Caco-2 (cell line): Measurements from ENCODE around the gene STAT4. TPM values are rescaled to one million over a fixed set of nuclear protein-coding genes. Genes with fewer than 3 reads are reported as not detected.

Experiments
- BruUV-seq: library from RNA; stranded (reverse); fragments of 400-500 nt; replicated peaks from 2 replicates; lab custom pipeline; 2021; lab: Mats Ljungman, UMichigan
- CTCF ChIA-PET: fragments of 300-600 bp; sonication (Branson Sonifier 250); formaldehyde crosslinking; loops from one replicate; lab custom pipeline; 2022; ENCODE audit warnings: antibody characterized with exemption; lab: Charles Lee
- POLR2A ChIA-PET: fragments of 300-600 bp; sonication (Branson Sonifier 250); formaldehyde crosslinking; loops from one replicate; lab custom pipeline; 2022; ENCODE audit warnings: antibody characterized with exemption; lab: Charles Lee
- DNase-seq, 2 experiments: peaks; one replicate each; pipeline versions ENCODE4 v3.0.0 to v3.0.0-alpha.2; 2020 to 2022
- H3K27me3 ChIP-seq: replicated peaks from 2 replicates; pipeline ENCODE4 v1.6.0; 2011; ENCODE audit warnings: low read length; ENCODE audit not compliant: control insufficient read depth, insufficient read depth
- H3K36me3 ChIP-seq: 2 replicates; pipeline ENCODE4 v1.5.1; 2011; ENCODE audit warnings: low read length; ENCODE audit not compliant: control insufficient read depth, insufficient read depth
- H3K4me1 ChIP-seq: fragments of 250-450 bp; sonication (Bioruptor Pico); 2 replicates; pipeline ENCODE4 v1.5.1; 2020; ENCODE audit warnings: mild to moderate bottlenecking
- H3K4me3 ChIP-seq: 2 replicates; pipeline ENCODE4 v1.5.1; 2011; ENCODE audit warnings: low read depth, mild to moderate bottlenecking, control low read depth, low read length
- H3K9me3 ChIP-seq: fragments of 250-450 bp; sonication (Bioruptor Pico); 2 replicates; pipeline ENCODE4 v1.5.1; 2020; ENCODE audit warnings: mild to moderate bottlenecking, moderate library complexity
- H3K27ac Mint-ChIP-seq: one replicate; pipeline ENCODE4 v1.8.0; 2022; ENCODE audit warnings: mixed read lengths; ENCODE audit not compliant: unreplicated experiment
- H3K27me3 Mint-ChIP-seq: one replicate; pipeline ENCODE4 v1.8.0; 2022; ENCODE audit warnings: mixed read lengths; ENCODE audit not compliant: insufficient read depth, unreplicated experiment
- H3K36me3 Mint-ChIP-seq: one replicate; pipeline ENCODE4 v1.8.0; 2022; ENCODE audit warnings: mild to moderate bottlenecking, mixed read lengths; ENCODE audit not compliant: insufficient read depth, unreplicated experiment
- H3K4me1 Mint-ChIP-seq: one replicate; pipeline ENCODE4 v1.8.0; 2022; ENCODE audit warnings: low read depth, mixed read lengths; ENCODE audit not compliant: unreplicated experiment
- H3K4me3 Mint-ChIP-seq: one replicate; pipeline ENCODE4 v1.8.0; 2022; ENCODE audit warnings: mild to moderate bottlenecking, moderate library complexity, mixed read lengths; ENCODE audit not compliant: unreplicated experiment
- H3K9me3 Mint-ChIP-seq: one replicate; pipeline ENCODE4 v1.8.0; 2022; ENCODE audit warnings: mixed read lengths; ENCODE audit not compliant: unreplicated experiment
- intact Hi-C: fragments of 100-400 bp; cut with micrococcal nuclease; formaldehyde crosslinking; loops from one replicate; pipeline ENCODE4 v1.10.0; 2022; ENCODE audit not compliant: unreplicated experiment
- total RNA-seq: library from RNA; stranded (reverse); gene quantifications from 2 replicates; pipeline ENCODE4 v1.2.3, GENCODE V29; 2022
- TF ChIP-seq, protein P1 (sequence below), 2 experiments: fragments of 200-600 bp in 1 of 2; IDR thresholded peaks; 1 replicate in 1 of 2; 2 replicates in 1 of 2; pipeline versions ENCODE4 v1.5.1 to v1.8.0; 2011 to 2022; ENCODE audit warnings: antibody characterized with exemption in 1 of 2, control low read depth in 1 of 2, inconsistent platforms in 1 of 2, low read depth in 1 of 2, low read length in 1 of 2, mild to moderate bottlenecking in 1 of 2, moderate library complexity in 1 of 2; ENCODE audit not compliant: insufficient read depth in 1 of 2, severe bottlenecking in 1 of 2, unreplicated experiment in 1 of 2

Gene STAT4
- total RNA-seq, 1 experiment from 2014 or later = 0.48 TPM

DNA sequence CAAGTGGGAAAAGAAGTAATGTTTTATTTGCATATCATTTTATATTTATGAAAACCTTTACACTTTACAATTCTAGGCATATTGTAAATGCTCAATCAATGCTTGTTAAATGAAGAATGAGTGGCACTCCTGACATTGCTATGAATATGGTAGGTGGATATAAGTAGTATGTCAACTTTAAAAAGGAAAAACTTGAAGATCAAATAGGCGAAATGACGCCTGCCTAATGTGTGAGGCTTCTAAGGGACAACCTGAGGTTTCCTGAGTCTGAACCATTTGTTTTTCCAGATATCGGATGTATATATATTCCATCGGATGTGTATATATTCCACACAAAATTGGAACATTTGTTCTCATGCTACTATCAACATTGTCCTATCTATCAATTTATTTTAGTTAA lies 1.4 kb downstream of the STAT4 start:
- Histone ChIP-seq H3K36me3 (no peaks in the 10 kb centered on the region), H3K4me1 (no peaks in the 10 kb centered on the region), H3K27me3 (no peaks in the 10 kb centered on the region), H3K9me3 (no peaks in the 10 kb centered on the region), H3K4me3 (no peak overlapping the region)
- DNase-seq = no peak
- peaks cover 7% of the 10 kb centered on the region for H3K27me3 Mint-ChIP-seq
- intact Hi-C loops = no loop called here
- TF ChIP-seq, protein P1, sequence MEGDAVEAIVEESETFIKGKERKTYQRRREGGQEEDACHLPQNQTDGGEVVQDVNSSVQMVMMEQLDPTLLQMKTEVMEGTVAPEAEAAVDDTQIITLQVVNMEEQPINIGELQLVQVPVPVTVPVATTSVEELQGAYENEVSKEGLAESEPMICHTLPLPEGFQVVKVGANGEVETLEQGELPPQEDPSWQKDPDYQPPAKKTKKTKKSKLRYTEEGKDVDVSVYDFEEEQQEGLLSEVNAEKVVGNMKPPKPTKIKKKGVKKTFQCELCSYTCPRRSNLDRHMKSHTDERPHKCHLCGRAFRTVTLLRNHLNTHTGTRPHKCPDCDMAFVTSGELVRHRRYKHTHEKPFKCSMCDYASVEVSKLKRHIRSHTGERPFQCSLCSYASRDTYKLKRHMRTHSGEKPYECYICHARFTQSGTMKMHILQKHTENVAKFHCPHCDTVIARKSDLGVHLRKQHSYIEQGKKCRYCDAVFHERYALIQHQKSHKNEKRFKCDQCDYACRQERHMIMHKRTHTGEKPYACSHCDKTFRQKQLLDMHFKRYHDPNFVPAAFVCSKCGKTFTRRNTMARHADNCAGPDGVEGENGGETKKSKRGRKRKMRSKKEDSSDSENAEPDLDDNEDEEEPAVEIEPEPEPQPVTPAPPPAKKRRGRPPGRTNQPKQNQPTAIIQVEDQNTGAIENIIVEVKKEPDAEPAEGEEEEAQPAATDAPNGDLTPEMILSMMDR (IDR thresholded peaks at IDR 0.05; ENCODE audit: insufficient read depth in 1 of 2, low read depth in 1 of 2, low read length in 1 of 2, severe bottlenecking in 1 of 2, unreplicated experiment in 1 of 2) = no peak
- peaks cover 5% of the 10 kb centered on the region for H3K4me1 Mint-ChIP-seq
- H3K4me3 Mint-ChIP-seq = no peak overlapping the region
- H3K9me3 Mint-ChIP-seq = no peaks in the 10 kb centered on the region
- H3K36me3 Mint-ChIP-seq = no peaks in the 10 kb centered on the region
- ChIA-PET CTCF (interaction anchor here (1.0 to 1.7 kb wide), 2 partner anchors 17 to 97 kb away, joined by 3 to 13 read pairs; no protein-coding TSS in a partner anchor), POLR2A (no interaction called here)
- no peak overlapping the region for H3K27ac Mint-ChIP-seq
- BruUV-seq = no TSS peak

DNA sequence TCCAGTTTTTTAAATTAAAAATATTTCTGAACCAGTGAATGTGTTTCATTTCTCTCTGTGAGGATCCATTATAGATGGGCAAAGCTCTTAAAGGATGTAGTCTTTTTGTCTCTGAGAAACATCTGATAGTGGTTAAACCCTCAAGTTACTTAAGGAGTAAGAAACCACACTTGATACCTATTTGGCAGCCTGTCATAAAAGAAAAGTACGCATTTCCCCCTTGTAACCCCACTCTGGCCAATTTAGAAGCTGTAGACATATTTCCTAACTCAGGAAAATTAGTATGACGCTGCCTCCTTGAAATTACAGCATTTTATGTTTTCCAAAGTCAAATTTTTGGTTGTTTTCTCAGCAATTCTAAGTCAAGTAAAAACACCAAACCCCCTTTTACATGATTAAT lies 2.0 kb downstream of the STAT4 start:
- Mint-ChIP-seq H3K27me3 (peaks cover 7% of the 10 kb centered on the region), H3K9me3 (no peaks in the 10 kb centered on the region), H3K36me3 (no peaks in the 10 kb centered on the region), H3K27ac (no peak overlapping the region), H3K4me3 (no peak overlapping the region), H3K4me1 (peaks cover 5% of the 10 kb centered on the region)
- ChIA-PET CTCF (no interaction called here), POLR2A (no interaction called here)
- intact Hi-C loops = no loop called here
- Histone ChIP-seq H3K4me1 (no peaks in the 10 kb centered on the region), H3K4me3 (no peak overlapping the region), H3K9me3 (no peaks in the 10 kb centered on the region), H3K36me3 (no peaks in the 10 kb centered on the region), H3K27me3 (no peaks in the 10 kb centered on the region)
- no TSS peak for BruUV-seq
- DNase-seq = no peak
- TF ChIP-seq, protein P1 (IDR thresholded peaks at IDR 0.05; ENCODE audit: insufficient read depth in 1 of 2, low read depth in 1 of 2, low read length in 1 of 2, severe bottlenecking in 1 of 2, unreplicated experiment in 1 of 2) = no peak

DNA sequence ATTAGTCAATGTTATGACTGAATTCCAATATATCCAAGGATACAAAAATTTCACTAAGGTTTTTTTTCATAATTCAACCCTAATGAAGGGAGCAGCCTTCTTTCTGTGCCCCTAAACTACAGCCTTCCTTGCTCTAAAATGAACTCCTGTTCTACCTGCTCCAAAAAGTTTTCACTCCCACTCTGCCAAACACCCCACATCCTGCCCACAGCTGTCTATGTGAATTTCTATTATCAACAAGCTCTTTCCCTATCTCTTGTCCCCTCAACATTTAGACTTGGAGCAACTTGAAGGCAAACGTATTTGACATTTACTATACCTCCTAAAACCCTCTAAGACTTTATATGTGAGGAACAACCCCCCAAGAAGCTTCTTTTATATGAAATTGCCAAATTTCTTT lies 2.5 kb downstream of the STAT4 start:
- H3K4me1 ChIP-seq = no peaks in the 10 kb centered on the region
- no peak overlapping the region for H3K4me3 Mint-ChIP-seq
- H3K27me3 ChIP-seq = no peaks in the 10 kb centered on the region
- H3K36me3 Mint-ChIP-seq = no peaks in the 10 kb centered on the region
- no peaks in the 10 kb centered on the region for H3K9me3 Mint-ChIP-seq
- no peaks in the 10 kb centered on the region for H3K9me3 ChIP-seq
- DNase-seq = no peak
- ChIA-PET CTCF (no interaction called here), POLR2A (no interaction called here)
- peaks cover 5% of the 10 kb centered on the region for H3K4me1 Mint-ChIP-seq
- H3K27me3 Mint-ChIP-seq = peaks cover 7% of the 10 kb centered on the region
- BruUV-seq = no TSS peak
- H3K27ac Mint-ChIP-seq = no peak overlapping the region
- H3K4me3 ChIP-seq = no peak overlapping the region
- no peaks in the 10 kb centered on the region for H3K36me3 ChIP-seq
- intact Hi-C loops = no loop called here
- TF ChIP-seq, protein P1 (IDR thresholded peaks at IDR 0.05; ENCODE audit: insufficient read depth in 1 of 2, low read depth in 1 of 2, low read length in 1 of 2, severe bottlenecking in 1 of 2, unreplicated experiment in 1 of 2) = no peak
